B cell (primary cell): ENCODE data around the gene PCDHA1.

Experiments used
- EZH2 ChIP-seq: IDR thresholded peaks from 2 replicates; pipeline ENCODE4 v1.6.1; 2012; ENCODE audit warnings: borderline replicate concordance, low read depth, mild to moderate bottlenecking, moderate library complexity, low read length; ENCODE audit not compliant: insufficient read depth, poor library complexity, severe bottlenecking
- TF ChIP-seq, protein P1 (sequence below): fragments of 200-600 bp; IDR thresholded peaks from one replicate; pipeline ENCODE4 v1.8.0; 2022; ENCODE audit warnings: antibody characterized with exemption, mild to moderate bottlenecking

DNA sequence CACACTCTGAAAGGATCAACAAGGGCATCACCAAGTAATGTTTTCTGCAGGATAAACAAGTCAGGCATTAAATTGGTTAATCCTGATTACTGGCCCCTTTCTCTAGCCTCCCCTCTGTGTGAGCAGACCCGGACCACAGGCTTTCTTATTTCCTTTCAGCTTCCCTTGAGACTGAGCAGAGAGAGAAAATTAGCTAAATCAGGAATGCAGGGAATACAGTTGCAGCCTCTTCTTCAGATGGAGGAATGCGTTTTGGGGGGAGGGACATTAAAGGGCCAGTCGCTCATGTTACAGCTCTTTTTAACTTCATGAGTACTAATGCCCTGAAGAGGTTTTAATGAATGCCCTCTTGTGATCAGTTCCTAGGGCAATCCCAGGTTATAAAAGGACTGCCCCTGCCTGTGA is 200.2 kb downstream of the PCDHA1 start:
- TF ChIP-seq, protein P1, sequence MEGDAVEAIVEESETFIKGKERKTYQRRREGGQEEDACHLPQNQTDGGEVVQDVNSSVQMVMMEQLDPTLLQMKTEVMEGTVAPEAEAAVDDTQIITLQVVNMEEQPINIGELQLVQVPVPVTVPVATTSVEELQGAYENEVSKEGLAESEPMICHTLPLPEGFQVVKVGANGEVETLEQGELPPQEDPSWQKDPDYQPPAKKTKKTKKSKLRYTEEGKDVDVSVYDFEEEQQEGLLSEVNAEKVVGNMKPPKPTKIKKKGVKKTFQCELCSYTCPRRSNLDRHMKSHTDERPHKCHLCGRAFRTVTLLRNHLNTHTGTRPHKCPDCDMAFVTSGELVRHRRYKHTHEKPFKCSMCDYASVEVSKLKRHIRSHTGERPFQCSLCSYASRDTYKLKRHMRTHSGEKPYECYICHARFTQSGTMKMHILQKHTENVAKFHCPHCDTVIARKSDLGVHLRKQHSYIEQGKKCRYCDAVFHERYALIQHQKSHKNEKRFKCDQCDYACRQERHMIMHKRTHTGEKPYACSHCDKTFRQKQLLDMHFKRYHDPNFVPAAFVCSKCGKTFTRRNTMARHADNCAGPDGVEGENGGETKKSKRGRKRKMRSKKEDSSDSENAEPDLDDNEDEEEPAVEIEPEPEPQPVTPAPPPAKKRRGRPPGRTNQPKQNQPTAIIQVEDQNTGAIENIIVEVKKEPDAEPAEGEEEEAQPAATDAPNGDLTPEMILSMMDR = no peak
- TF ChIP-seq EZH2 = no peak
